GM21717 (cell line): ENCODE data around the gene PLCB3.

ENCODE experiments used
- ATAC-seq: cut with Tn5 transposase; IDR thresholded peaks from one replicate; pipeline ENCODE4 v1.9.1; 2021; ENCODE audit warnings: mild to moderate bottlenecking, moderate library complexity; ENCODE audit not compliant: unreplicated experiment

PLCB3 gene

GRCh38 chr11:64317961-64318765 is 66.8 kb downstream of the PLCB3 start, which contains the start of gene PRDX5:
Gene PRDX5 (plus strand): TSS chr11:64318121. CDS start chr11:64318216, 95 bp downstream.
- ATAC-seq, result peak; percentile 48
